Activated CD4-positive, CD25-positive, alpha-beta regulatory T cell (primary cell): ENCODE data around the gene NUP62.

Source experiments
- DNase-seq, 4 experiments: peaks; one replicate each; lab custom pipeline; 2025; lab: John Stamatoyannopoulos, UW

The NUP62 gene

DNA sequence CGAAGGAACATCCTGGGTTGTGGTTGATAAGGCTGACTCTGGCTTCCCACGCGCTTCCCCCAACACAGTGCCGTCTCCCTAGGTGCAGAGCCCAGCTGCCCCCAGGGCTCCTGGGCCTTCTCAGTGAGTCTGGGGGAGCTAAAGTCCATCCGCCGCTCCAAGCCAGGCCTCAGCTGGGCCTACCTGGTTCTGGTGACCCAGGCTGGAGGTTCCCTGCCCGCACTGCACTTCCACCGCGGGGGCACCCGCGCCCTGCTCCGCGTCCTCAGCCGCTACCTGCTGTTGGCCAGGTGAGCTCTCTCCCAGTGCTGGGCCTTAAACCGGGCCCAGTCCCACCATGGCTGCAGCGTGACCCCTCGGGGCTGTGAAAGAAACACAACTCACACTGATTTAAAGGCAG lies 48.1 kb downstream of the NUP62 start:
- no peak for DNase-seq

DNA sequence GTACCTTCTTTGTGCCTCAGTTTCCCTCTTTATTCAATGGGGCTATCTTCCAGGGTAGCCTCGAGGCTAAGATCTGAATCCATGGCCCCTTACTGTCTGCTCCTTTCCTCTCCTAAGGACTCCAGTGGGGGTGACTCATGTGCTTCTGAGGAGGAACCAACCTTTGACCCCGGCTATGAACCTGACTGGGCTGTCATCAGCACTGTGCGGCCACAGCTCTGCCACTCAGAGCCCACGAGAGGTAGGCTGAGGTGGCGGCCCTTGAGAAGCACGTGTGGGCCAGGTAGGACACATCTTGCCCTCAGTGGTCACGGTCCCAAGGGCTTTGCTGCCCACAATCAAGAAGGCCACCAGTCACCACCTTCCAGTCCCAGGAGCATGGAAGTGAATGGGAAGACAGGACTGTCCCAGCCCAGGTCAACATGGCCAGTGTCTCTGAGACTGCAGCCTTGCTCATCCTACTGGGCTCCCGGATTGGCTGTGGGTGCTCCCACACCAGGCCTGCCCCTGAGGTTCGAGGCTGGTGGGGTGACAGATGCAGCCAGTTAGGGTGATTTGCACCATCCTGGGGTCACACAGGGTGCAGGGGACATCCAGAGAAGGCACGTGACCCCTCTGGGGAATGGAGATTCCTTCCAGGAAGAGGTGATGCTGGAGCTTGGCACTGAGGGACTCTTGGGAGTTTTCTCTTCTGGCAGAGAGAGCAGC lies 49.0 kb downstream of the NUP62 start:
- no peak for DNase-seq

DNA sequence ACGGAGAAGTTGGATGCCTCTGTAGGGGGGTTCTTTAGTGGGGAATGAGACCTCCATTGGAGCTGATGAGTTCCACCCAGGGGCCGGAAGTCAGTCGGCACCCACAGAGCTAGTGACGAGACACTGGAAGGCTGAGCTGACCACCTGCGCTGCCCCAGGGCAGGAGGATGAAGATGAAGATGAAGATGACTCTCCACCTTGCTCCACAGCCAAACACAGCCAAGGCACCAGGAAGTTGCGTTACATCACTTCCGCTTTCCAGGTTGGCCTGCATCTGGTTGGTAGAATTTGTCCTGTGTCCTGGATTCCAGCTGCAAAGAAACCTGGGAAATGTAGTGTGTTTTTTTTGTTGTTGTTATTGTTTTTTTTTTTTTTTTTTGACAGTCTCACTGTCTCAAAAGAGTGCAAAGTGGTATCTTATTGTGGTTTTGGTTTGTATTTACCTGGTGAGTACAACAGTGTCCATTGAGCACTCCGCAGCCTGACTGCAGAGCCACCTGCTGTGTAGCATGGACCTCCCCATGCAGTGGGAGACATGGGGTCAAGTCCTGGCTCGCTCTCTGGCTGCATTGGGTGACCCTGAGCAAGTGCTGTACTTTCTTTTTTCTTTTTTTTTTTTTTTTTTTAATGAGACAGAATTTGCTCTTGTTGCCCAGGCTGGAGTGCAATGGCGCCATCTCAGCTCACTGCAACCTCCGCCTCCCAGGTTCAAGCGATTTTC lies 49.9 kb downstream of the NUP62 start:
- no peak for DNase-seq

DNA sequence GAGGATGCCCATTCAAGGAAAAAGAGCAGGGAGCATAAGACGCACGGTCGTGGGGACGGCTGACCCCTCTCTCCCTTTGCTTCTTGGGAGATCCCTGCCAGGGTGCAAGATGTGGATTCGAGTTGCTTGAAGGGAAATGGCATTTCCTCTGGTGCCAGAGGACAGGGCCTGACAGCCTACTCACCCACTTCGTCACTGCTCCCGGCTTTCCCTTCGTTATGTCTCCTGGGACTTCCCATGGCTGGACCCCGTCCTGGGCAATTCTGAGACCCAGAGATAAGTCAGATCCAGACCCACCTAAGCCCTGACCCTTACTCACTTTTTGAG lies 50.6 kb downstream of the NUP62 start:
- DNase-seq: no peak

DNA sequence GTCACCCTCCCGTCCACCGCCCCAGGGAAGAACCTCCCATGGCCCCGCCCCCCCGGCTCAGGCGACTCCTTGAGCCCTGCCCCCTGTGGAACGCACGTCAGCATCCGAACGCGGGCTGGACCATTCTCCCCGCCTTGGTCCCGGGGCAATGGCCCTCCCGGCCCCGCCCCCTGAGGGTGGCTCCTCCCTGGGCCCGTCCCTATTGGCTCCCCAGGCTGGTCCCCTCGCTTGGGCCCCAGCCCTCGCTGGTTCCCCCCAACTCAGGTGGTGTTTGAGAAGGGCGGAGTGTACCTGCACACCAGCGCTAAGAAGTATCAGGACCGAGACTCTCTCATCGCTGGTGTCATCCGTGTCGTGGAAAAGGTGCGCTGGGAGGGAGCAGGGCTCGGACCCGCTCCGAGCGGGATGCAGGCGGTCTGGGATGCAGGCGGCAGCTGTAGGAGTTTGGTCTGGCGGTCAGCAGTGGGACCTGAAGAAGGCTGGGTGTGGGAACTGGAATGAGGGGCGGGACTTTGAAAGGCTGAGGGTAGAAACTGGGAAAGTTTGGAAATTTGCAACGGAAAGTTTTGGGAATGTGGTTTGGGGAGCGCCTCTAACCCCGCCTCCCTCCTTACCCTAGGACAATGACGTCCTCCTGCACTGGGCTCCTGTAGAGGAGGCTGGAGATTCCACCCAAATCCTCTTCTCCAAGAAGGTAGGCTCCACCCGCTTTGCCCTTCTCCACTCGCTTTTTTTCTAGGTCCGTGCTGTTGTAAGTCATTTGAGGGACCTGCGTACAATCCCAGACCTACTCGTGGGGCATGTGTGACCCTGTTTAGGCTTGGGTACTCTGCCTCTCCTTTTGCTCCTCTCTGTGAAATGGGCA lies 51.2 kb downstream of the NUP62 start:
- DNase-seq: peak; percentile 95 to 98 (median 98)

DNA sequence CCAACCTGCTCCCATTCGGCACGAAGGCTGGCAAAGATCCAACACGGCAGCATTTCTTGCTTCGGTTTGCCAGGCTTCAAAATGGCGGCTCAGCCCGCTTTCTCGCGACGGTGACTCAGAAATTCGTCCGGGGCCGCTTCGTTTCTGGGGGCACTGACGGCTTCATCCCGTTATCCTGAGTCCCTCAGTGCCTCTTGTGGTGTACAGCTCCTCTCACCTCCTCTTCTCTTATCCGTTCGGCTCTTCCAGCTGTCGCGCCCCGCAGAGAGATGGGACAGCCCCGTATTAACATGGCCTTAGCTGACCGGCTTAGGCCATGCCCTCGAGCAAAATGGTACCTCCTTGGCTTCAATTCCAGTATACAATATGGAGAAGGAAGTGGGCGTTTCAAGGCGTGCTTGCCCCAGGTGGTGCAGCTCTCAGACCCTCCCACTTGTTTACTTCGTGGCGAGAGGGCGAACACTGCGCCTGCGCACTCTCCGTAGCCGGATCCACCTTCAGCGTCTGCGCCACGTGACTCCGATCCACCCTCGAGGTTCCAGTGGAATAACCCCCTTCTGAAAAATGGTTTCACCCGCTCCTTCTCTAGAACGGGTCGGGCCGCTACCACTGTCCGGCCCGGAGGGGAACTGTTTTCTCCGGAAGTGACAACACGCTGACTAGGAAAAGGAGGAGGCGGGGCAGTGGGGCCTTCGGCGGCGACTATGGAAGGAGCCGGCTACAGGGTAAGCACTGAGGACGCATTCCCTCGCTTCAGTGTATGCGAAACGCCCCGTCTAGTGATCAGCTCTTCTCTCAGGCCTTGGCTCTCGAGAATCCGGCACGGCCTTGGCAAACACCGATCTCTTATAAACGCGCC lies 52.1 kb downstream of the NUP62 start, which contains the start of the genes AKT1S1 and TBC1D17:
Gene AKT1S1 (minus strand): TSS at position 336 of the 859 bp plus-strand sequence. CDS start 4,060 bp downstream, outside the sequence.
Gene TBC1D17 (plus strand): TSS at position 683 of the 859 bp plus-strand sequence. CDS start 22 bp downstream, at position 705.
- DNase-seq: peak; percentile 93 to 95 (median 94)

DNA sequence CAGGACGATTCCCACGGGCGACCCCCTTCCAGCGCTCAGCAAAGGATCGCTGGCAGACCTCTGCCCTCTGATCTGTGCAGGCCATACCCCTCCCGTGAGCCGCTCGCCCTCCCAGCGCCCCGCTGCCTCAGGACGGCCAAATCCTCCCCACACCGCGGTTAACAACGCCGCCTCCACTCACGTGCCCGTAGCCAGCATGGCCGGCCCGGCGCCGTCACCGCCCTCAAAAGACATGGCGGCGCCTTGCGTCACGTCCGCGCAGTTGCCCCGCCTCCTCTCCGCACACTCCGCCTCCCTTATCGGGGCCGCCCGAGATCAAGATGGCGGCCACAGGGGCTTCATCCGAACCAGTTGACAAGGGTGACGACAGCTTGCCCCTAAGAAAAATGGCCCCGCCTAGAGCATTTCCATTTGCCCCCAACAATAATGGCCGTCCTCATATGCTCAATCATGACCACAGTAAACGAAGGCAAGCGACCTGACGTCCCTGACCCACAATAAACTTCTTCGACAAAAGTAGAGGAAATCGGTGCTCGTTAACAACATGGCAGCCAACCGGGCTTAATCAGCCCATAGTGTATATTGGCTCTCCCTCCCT lies 52.8 kb downstream of the NUP62 start:
- DNase-seq: peak; percentile 88 to 95 (median 92)

DNA sequence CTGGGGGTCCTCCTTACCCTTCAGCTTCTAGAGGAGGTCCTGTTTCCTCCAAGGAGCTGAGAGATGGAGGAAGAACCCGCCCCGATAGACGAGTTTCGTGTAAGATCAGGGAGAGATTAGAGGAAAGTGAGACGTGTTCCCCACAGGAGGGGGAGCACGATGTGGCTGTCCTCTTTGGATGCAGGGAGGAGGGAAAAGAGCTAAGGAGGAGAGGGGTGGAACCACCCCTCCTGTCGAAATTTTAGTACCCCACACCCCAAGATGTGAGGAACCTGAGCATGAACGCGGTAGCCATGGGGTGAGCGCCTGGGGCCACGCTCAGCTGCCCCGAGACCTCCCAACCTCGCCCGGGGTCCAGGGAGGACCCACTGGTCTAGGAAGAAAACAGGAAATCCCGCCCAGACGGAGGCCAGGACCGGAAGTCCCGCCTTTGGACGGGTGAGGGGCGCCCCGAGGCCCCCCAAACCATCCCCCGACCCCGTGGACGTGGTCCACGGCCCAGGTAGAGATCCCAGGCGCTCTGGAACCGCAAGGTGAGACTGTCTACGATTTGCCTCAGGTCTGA lies 53.4 kb downstream of the NUP62 start:
- peak in 3 of 4 experiments; percentile 34 to 59 (median 40) for DNase-seq

DNA sequence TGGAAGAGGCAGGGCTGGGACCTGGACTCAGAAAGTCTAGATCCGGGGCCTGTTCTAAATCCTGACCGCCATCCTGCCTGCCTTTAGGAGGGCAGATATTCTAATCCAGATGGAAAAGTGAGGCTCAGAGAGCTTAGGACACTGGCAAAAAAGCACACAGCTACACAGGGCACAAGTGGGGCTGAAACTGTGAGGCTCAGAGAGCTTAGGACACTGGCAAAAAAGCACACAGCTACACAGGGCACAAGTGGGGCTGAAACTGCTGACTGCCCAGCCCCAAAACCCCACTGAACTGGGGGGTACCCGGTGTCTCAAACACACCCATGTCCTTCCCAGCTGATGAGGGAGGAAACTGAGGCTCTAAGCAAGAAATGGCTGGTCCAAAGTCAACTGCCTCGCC lies 54.1 kb downstream of the NUP62 start:
- DNase-seq: no peak

DNA sequence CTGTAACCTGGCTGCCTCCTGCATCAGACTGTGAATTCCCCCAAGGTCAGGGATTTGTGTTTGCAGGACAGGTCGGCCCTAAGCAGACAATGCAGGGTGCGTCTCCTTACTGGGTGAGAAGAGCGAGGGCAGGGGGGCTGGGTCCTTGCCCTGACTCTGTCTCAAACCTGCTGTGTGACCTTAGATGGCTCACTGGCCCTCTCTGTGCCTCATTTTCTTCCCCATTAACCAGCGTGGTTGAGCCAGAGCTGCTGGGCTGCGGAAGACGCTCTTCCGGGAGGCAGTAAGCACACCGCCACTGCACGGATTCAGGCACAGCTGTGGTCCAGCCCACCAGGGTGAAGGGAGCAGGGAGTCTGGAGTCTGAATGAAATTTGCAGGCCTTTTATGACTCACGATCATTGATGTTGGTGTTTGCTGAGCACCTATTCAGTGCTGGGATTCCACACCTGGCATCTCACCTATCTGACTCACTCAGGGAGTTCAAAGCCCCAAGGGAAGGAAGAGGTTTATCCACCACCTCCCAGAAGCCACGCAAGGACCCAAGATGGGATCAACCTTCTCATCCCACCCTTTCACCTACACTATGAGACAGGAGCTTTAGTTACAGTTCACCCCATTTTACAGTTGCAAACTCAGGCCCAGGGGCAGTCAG lies 54.7 kb downstream of the NUP62 start:
- no peak for DNase-seq

DNA sequence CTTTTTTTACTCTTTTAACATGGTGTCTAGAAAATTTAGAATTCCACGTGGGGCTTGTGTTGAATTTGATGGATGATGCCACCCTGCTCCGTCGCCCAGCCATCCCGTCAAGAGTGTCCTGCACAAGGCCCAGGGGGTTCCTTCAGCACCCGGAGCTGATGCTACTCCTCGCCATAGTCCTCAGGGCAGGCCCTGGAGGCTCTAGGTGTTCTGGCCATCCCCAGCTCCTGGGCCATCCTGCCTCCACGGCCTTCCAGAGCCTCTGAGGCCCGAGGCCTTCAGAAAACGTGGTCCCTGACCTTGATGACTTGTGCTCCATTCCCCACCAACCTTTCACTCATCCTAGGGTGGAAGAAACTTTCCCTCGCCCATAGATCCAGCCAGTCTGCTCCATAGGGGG lies 55.5 kb downstream of the NUP62 start:
- DNase-seq: no peak

DNA sequence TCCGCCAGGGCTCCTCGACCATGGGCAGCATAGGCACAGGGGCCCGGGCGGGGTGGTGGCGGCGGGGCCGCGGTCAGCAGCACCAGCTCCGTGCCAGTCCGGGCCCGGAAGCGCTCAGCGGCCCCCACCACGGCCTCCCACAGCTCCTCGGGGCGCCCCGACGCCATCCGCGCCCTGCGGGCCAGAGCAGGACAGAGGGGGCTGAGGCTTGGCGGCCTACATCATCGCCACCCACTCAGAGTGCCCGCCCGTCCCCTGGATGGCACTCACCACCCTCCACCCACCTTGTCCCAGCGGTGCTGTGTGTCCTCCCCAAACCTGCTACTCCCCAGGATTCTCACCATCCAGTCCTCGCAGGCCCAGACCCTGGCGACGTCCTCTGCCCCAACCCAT lies 56.2 kb downstream of the NUP62 start:
- no peak for DNase-seq

DNA sequence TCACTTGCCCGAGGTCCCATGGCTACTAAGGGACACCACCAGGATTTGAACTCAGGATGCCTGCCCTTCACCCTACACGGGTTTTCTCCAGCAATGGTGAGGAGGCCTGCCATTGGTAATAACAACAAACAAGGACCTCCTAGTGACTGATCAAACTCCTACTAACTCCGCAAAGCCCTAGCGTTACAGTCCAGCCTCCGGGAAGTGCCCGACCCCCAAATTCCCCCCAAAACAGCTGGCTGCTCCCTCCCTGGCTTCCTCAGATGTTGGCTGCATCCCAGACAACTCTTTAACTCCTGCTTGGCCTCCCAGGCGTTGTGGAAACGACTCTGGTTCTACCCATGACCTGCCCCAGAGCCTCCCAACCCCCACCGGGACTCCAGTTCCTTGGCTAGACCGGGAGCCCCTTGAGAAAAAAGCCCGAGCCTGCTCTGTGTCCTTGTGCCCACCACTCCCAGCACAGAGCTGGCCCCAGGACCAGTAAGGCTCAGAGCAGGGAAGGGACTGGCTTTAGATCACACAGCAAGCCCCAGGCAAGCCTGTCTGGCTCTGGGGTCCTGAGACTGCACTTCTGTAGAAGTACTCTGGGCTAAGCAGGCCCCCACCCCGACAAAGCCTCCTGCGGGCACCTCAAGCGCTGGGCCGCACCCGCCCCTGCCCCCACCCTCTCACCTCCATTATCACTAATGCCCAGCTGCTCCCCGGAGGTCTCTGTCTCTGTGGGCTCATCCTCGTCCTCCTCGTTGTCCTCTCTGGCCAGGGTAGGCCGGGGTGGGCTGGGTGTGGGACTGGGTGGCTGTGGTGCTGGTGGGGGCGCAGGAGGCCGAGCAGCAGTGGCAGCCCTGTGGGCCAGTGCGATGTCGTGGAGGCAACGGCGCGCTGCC lies 56.8 kb downstream of the NUP62 start:
- no peak for DNase-seq

DNA sequence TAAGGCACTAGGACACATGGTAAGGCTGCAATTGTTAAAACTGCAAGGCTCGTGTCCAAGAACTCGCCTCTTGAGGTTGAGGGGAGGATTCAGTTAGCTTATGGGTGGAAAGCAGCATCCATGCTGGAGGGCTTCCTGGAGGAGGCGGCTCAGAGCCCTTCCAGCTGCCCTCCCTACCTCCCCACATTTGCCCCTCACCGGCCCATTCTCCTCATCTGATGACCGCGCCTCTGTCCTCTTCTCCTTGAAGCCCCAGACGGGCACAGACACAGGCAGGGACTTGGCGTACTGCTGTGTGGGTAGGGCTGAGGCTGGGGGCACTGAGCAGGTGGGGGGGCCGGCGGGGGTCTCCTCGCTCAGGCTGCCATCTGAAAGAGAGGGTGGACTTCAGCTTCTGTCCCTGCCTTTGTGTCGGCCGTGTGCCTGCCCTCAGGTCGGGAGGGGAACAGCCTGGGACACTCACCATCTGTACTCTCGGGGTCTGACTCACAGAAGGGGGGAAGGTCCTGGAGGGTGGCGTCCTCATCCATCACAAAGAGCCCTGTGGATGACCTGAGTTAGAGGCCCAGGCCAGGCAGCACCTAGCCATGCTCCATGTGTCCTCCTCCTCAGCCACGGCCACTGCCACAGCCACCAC lies 57.8 kb downstream of the NUP62 start:
- no peak for DNase-seq

DNA sequence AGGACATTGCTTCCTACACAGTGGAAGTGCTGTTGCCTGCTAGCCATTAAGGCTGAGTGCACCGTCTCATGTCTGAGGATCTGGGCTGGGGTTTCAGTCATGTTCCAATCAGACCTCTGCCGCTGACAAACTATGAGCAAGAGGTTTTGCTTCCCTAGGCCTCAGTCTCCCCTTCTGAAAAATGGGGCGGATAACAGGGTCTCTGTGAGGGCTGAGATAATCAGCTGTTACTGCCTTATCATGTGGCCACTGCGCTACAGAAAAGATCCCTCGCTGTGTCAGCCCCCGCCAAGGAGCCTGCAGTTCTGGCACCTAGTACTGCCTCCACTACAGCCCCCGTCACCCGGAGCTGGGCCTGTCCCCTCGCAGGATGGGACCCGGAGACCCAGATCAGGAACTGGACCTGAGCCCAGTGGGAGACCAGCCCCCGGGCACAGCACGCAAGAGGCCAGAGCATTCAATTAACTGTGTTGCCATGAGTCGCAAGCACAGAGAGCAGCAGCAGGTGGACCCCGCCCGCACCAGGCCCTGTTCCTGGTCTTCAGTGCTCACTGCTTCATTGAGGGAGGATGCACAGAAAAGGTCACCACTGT lies 58.9 kb downstream of the NUP62 start:
- DNase-seq: no peak

DNA sequence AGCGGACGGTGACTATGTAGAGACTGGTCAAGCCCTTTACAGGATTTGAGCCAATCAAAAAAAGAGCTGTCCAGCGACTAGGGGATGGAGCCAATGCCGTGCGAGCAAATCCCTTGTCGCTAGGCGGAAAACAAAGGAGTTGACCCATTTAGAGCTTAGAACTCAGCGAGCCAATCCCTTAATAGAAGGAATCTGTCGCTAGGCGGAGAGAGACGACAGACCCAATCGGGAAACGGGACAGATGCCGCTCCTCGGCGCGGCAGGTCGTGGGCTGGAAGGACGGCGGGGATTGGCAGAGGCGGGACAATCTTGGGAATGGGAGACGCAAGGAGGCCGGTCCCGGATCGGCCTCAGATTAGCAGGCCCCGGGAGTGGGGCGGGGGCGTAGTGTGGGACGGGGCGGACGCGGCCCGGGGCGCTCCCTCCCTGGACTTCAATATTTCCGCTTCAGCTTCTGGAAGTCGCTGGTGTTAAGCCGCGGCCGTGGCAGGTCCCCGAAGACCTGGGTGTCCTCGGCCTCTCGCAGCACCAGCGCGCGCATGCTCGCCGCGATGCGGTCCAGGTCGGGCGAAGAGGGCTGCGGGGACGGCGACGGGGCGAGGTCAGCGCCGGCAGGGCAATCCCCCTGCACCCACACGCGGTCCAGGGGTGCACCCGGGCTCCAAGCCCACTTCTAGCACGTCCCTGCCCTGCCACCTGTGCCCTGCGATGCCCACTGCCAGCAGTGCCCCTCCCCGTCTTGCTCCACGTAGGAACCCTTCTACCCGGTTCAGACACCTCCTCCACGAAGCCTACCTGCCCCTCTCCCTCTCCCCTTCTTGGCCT lies 59.6 kb downstream of the NUP62 start:
- peak; percentile 68 to 75 (median 70) for DNase-seq

DNA sequence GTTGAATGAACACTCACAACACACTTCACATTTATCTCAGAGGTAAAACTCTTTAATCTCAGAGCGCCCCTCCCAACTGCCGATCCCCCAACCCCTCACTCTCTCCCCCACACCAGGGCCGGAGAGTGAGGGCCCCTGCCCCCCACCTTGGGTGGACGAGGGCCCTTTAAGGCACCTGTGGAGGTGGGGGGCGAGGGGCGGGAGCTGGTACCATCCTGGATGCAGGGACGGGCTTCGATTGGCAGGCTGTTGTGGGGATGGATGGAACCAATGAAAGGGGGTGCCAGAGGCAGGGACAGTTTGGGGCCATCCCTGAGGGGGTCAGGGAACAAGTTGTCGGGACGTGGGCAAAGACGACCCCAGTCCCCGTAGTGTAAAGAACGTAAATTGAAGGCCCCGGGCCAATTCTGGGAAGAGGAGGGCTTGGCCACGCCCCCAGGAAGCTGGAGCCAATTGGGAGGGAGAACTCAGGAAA lies 60.3 kb downstream of the NUP62 start:
- no peak for DNase-seq
